Skin epidermis (tissue), 12 donors: ENCODE data around the gene SEMA3F.

Experiments used
- H3K27ac ChIP-seq, 21 experiments: fragments of 200-600 bp; sonication (generic) in 11 of 21; one replicate each; pipeline ENCODE4 v1.5.0; 2020; ENCODE audit warnings: mild to moderate bottlenecking in 3 of 21, inconsistent platforms in 2 of 21, moderate library complexity in 2 of 21
- H3K4me3 ChIP-seq, 7 experiments: fragments of 200-600 bp; sonication (generic) in 2 of 7; one replicate each; pipeline ENCODE4 v1.5.0; 2020; ENCODE audit warnings: inconsistent platforms in 2 of 7, mild to moderate bottlenecking in 2 of 7, moderate library complexity in 1 of 7

The SEMA3F gene

DNA sequence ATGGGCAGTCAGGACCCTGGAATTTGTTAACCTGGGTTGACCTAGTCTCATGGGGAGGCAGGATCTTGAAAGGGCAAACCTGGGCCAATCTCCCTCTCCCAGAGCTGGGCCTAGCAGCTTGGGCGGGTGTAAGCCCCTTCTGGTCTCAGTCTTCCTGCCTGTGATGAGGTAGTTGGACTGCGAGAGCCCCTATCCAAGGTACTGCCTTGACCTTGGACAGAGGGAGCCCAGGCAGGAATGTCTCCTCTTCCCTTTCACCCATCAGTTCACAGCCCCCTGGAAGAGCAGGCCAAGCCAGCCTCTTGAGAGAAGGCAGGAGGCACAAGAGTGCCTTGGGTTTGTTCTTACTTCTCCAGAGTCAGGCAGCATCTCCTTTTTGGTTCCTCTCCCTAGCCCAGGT is 24.7 kb upstream of the SEMA3F start:
- H3K4me3 ChIP-seq: no peak overlapping the region
- no peak overlapping the region for H3K27ac ChIP-seq

DNA sequence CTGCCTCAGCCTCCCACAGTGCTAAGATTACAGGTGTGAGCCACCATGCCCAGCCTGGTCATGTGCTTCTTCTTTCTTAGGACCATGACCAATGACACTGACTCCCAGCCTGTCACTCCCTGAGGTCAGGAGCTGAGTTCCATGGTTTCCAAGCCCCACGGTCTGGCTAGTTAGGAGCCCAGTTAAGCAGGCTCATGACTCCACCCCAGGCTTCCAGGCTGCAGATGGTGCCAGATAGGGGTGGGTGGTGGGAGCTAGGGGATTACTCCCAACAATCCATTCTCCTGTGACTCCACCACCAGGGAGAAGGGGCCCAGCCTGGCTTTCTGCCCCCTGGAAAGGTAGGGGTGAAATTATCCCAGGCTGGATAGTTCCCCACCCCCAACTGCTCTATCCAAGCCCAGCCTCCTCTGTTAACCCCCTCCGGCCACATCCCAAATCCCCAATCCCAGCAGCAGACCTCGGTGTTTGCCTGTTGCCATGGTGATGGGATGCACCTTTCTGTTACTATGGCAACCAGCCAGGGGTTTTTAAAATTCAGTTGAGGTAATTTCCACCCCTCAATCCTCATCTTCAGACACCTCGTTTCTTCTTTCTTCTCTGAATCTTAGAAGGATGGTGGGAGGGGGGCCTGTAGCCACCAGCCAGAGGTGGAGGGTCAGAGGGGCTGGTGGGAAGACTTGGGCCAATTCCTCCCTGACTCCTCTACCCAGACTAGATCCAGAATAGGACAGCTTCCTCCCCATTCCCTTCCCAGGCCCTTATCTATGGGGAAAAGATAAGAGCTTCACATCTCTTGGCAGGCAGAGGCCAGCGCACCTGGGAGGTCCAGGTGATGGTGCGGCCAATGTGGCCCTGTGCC is 22.5 kb upstream of the SEMA3F start:
- H3K27ac ChIP-seq: no peak overlapping the region
- no peak overlapping the region for H3K4me3 ChIP-seq

DNA sequence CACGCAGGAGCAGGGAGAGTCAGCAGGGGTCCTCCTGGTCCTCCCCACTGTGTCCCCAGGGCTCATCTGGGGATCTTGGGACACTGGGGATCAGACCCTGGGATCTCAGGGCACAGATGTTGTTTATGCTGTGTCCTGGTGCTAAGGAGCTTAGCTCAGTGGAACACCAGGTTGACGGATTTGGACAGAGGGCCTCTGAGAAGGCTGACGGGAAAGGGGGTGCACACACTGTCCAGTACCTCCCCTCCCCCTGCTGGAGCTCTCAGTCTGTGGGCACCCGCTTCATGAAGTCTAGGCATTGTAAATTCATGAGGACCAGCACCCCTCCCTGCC is 21.9 kb upstream of the SEMA3F start:
- Histone ChIP-seq H3K27ac (no peak overlapping the region), H3K4me3 (no peak overlapping the region)

DNA sequence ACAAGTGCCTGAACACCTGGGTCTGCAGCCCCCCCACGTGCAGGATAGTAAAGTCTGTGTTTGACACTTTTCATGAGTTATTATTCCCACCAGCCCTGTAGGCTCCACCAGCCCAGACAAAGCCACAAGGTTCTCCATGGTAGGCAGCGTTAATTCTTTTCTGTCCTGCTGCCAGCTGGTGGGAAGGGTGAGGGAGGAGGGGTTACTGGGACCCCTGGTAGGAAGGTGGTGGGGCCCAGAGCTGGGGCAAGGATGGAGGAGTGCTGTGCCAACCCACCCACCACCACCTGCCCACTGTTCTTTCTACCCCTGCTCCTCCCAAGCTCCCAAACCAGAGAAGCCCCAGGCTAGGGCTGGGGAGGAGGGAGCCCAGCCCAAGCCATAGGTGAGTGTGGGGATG is 20.8 kb upstream of the SEMA3F start:
- Histone ChIP-seq H3K4me3 (no peak overlapping the region), H3K27ac (no peak overlapping the region)

DNA sequence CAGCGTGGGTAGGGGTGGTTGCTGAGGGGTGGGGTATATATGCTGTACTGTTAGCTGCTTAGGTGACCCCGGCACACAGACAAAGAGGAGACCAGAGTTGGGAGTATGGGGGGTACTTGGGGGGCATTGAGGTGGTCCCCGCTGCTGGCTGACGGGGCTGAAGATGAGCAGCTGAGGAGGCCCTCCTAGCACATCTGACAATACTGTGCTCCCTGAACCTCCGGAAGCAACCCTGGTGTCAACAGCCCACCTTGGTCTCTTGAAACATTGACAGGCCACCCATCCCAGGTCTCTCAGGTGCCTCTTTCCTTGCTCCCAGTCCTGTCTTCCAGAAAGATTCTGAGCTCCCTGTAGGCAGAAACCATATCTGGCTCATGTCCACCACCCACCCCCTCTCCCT is 19.2 kb upstream of the SEMA3F start:
- Histone ChIP-seq H3K4me3 (no peak overlapping the region), H3K27ac (no peak overlapping the region)

DNA sequence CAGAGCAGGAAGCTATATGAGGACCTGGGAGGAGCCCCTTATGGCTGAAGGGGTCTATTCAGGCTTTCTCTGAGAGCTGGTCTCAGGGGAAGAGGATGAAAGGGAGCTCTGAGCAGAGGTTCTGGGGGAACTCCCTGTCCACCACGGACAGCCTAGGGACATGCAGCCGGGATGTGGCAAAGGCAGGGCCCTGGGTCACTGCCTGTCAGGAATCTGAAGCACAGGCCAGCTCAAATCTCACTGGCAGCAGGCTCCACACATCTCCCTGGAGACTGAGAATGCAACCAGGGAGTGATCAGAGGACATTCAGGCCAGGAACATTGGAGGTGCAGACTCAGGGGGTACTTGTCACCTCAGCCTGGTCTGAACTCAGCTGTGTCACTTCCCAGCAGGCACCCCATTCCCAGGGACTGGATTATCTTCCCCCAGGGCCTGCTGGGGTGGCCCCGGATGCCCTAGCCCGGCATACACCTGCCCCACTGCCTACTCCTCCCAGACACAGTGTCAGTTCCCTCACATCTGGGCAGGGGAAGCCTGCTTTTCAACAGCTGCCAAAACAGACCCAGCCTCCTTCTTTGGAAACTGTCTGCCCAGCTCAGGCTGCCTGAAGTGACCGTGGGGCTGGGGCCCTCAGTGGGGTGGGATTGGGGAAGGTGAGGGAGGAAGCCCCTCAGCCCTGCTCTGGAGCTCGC is 18.3 kb upstream of the SEMA3F start:
- no peak overlapping the region for H3K4me3 ChIP-seq
- no peak overlapping the region for H3K27ac ChIP-seq

DNA sequence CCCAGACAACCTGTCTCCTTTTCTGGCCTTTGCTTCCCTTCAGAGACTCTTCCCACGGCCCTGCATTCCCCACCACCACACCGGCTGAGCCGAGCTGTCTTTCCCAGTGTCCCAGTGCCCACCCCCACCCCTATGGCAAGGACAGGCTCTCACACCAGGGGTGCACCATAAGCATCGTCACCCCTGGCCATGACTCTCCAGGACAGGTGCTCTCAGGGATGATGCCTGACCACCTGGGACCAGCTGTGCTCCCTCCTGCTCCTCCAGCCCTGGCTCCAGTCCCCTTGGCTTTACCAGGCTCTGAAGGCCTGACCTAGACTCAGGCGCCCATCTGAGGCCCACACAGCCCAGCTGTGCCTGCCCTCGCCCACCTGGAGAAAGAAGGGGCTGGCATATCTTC is 17.6 kb upstream of the SEMA3F start:
- Histone ChIP-seq H3K27ac (no peak overlapping the region), H3K4me3 (no peak overlapping the region)

DNA sequence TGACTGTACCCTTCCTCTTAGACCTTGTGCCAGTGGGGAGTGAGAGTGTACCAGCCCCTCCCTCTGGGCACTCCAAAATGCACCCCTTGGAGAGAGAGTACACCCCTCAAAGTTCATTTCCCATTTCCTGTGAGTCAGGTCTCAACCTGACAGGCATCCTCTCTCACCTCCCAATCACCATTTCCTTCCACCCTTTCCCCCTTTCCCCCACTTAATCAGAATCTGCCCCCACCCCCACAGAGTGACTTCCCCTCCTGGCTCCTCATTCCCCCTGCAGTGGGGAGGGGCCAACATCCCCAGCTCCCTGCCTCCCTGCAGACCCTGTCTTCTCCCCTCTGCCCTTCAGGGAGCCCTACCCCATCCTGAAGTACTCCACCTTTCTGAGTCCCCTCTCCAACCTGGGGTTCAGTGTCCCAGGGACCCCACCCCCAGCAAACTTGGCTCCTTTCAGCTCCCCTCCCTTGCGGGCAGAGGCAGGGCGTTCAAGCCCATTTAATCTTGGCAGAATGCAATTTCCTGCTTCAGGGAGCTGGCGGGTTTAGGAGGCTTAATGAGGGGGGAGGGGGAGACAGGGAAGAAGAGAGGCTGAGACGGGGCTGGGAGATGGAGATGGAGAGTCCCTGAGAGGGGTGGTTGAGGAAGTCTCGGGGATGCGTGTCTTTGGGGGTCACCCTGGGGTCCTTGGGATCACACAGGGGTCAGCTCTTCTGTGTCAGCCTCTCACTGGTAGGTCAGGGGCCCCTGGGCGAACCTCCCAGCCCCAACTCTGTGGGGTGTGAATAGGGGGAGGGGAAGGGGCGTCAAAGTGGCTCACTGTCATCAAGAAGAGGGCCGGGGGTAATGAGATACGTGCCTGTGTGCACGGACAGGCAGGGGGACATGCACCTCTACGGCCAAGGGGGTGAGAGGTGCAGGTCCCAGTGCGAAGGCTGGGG is 16.6 kb upstream of the SEMA3F start:
- H3K27ac ChIP-seq: no peak overlapping the region
- H3K4me3 ChIP-seq: no peak overlapping the region

DNA sequence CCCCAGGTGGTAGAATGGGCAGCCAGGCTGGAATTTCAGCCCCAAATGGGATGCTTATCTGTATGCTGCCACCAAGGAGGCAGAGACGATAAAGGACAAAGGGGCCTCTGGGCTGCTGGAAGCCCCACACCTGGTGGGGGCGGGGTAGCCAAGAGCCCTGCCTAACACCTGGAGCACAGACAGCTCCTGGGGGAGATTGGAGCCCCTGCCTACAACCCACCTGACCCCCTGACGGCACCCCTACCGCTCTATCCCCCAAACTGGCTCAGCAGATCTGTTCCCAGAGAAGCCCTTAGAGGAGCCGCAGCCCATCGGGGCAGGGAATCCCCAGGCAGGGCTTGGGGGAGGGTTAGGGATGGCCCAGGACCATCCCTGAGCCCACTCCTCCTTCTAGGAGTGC is 15.8 kb upstream of the SEMA3F start:
- H3K27ac ChIP-seq: peak overlapping the region in 1 of 21 experiments; percentile 2
- no peak overlapping the region for H3K4me3 ChIP-seq

DNA sequence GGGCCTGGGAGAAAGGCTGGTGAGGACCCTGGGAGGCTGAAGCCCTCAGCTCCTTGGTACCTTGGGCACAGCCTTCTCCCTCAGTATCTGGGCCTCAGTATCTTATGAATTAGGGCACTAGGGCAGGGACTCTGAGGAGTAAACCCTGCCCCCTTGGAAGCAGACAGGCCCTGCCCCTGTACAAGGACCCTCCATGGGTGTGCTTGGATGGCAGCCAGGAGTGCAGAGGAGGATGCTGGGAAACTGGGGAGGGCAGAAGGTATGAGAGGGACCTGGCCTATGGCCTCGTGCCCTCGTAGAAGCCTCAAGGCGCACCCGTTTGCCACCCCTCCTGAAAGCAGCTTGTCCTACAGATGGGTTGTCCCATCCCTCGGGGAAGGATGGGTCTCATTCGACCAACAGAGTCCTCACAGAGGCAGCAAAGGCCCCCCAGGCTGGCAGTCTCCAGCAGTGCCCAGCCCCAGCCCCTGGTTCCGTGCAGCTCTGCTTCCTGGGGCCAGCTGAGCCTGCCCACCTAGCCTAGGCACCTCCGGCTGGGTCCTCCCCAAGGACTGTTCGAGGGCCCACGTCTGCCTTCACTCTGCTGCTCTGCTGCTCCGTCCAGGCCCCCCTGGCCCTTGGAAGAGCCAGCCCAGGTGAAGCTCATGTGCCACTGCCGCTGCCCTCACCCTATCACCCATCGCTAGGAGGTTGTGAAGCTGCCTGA is 15.3 kb upstream of the SEMA3F start:
- H3K4me3 ChIP-seq: no peak overlapping the region
- no peak overlapping the region for H3K27ac ChIP-seq

DNA sequence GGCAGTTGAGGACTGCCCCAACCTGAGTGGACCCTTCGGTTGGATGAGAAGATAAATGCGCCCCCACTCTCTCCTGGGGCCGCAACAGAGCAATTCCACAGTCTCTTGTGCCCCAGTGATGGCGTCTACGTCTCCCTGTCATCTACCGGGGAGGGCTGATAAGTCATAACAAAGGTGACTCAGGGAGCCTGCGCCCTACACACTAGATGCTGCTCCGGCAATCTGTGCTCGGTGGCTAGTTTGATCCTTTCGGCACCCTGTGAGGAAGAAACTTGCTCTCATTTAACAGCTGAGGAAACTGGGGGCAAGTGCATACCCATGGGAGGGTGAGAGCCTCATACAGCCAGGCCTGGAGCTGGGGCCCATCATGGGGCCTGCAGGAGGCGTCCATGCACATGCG is 14.1 kb upstream of the SEMA3F start:
- no peak overlapping the region for H3K4me3 ChIP-seq
- no peak overlapping the region for H3K27ac ChIP-seq

DNA sequence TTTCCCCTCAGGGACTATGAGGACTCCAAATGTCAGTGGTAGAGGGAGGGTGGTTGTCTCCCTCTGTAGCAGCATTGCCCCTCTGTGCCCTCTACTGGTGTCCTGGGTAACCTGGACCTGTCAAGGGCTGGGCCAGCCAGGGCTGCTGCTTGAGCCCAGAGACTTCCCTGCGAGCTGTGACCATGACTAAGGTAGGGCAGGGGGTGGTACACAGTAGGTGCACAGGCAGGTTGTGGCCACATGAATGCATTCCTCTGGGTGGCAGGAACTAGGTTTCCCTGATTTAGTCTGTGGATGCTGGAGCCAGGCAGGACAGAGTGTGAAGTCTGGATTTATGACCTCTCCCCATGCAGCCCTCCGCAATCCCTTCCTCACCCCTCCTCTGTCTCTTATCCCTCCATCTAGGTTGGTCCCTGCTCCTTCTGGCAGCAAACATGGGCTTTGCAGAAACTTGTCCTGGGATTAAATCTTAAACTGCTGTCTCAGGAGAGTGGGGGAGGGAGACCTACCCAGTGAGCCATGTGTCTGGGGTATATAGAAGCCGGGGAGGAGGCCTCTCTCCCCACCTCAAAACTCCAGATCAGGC is 8.7 kb upstream of the SEMA3F start:
- H3K4me3 ChIP-seq: no peak overlapping the region
- H3K27ac ChIP-seq: peak overlapping the region in 4 of 21 experiments; percentile 4 to 65 (median 46)

DNA sequence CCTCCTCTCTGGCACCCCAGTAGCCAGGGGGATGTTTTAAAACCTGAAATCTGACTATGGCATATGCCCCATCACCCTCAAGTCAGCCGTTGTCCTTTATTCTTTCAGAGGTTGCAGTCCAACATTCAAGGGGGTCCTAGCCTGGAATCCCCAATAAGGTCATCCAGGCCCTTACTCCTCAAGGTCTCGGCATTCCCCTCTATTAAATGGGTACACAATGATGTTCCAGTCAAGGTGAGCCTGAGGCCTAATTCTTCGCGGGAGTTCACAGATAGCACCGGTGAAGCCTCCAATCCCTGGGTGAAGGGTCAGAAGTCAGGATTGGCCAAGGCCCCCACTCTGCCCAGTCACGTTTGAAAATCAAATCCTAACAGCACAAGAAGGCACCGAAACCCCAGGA is 8.1 kb upstream of the SEMA3F start:
- Histone ChIP-seq H3K27ac (peak overlapping the region in 8 of 21 experiments; percentile 4 to 65 (median 36)), H3K4me3 (no peak overlapping the region)

DNA sequence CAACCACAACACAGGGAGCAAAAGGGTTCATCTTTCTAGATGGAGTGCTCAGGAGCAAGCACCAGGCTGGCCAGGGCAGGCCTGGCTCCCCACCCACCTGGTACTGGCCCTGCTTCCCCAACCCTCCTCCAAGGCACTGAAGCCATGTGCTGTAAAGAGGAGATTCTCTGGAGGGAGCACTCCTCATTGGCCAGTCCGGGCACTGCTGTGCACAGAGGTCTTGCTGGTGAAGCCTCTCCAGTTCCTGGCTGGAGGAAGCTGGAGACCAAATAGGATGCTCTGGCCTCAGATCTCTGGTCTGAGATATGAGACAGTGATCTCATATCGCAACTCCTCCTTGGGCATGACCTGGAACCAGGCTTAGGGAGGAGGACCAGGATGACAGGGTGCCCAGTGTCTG is 7.7 kb upstream of the SEMA3F start:
- no peak overlapping the region for H3K4me3 ChIP-seq
- H3K27ac ChIP-seq: peak overlapping the region in 9 of 21 experiments; percentile 4 to 65 (median 31)

DNA sequence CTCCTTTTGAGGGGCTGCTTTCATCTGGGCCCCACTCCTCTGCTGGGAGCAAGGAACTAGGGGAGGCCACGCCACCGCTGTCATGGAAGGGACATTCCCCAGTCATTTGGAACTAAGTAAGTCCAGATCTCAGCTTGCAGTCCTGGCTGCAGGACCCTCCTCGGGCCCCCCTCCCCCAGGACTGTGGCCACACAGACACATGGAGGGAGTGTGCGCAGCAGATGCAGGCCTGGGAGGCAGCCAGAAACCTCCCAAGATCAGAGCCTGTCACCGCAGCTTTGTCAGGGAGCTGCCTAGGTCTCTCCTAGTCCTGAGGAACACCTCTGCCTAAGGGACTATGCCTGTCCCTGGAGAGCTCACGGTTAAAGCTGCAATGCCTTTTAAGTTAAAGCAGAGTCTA is 7.3 kb upstream of the SEMA3F start:
- Histone ChIP-seq H3K4me3 (no peak overlapping the region), H3K27ac (peak overlapping the region in 8 of 21 experiments; percentile 4 to 65 (median 36))

DNA sequence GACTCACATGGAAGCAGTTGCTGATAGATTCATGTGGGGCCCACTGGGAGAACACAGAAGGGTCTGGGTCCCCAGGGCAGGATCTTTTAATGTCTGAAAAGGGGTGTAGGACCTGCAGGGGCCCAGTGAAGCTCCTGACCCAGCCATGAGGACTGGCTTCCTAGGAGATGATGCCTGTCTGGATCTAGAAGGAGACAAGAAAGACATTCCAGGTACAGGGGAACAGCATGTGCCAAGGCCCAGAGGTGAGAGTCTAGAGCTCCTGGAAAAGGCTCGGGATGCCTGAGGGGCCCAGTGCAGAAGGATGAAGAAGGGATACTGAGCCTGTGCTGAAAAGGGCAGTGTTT is 4.7 kb upstream of the SEMA3F start:
- H3K27ac ChIP-seq: peak overlapping the region in 13 of 21 experiments; percentile 0 to 86 (median 59)

DNA sequence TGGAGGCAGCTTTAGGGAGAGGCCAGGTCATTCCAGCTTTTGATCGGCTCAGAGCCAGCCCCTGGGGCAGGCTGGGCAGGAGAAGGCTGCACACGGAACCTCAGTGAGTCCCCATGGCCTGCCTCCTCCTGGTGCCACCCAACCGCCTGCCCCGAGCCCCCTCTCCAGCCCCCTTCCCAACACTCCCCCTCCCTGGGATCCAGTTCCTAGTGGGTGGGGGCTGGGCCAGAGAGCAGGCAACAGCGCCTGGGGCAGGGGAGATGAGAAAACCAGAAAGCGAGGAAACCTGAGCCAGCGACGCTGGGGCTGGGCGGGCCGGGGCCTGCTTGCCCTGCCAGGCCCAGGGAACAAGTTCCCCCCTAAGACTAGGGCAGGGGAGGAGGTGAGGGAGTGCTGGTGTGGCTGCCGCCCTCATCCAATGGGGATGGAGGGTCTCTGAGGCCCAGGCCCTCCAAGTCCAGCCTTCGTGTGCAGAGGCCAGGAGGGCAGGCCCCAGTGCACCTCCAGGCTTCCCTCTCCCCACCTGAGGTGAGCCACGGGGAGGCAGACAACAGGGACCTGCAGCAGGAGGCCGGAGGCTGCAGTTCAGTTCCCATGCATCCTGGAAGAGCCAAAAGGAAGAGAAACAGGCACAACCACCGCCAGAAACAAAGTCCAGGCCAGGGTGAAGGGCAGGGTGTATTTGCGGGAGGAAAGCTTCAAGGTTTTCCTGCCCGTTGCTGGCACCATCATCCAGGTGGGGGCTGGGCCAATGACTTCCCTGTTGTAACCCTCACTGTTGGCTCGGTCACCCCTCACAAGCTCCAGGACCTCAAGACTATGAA is 4.0 kb upstream of the SEMA3F start:
- Histone ChIP-seq H3K4me3 (no peak overlapping the region), H3K27ac (peak overlapping the region in 16 of 21 experiments; percentile 0 to 86 (median 48))

More for the DNA sequence above, 4.7 kb upstream of the SEMA3F start:
- no peak overlapping the region for H3K4me3 ChIP-seq

DNA sequence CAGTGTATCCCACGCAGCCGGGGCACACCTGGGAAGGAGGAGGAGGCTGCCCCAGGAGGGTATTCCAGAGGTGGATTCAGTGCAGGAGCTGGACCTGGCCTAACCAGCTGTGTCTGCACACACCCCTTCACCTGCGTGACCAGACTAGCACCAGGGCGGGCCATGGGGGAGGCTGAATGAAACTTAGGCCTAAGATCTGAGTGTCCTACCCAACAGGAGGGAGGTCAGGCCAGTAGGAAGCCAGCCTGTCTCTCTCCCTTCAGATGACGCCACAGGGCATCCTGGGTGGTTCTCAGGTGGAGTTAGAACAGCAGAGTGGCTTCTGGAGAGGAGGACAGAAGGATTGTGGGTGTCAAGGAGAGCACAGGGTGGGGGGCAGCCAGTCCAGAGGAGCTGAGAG is 3.4 kb upstream of the SEMA3F start:
- H3K4me3 ChIP-seq: no peak overlapping the region
- H3K27ac ChIP-seq: peak overlapping the region in 15 of 21 experiments; percentile 0 to 86 (median 55)
